G401 (cell line): ENCODE data around the gene BMP7. TPM values are rescaled to one million over a fixed set of nuclear protein-coding genes. Genes with fewer than 3 reads are reported as not detected.

Source experiments
- DNase-seq: peaks from one replicate; pipeline ENCODE4 v3.0.0-alpha.2; 2015; ENCODE audit warnings: low spot score
- in situ Hi-C: cut with HindIII; loops from 2 replicates; pipeline ENCODE4 v1.10.0; 2016; ENCODE audit warnings: low sequenced_read_pairs, mixed read lengths
- total RNA-seq: library from RNA; depleted of rRNA; stranded (reverse); fragments of >200 nt; shearing (Covaris generic); gene quantifications from 2 replicates; pipeline ENCODE4 v1.2.3, GENCODE V29; 2014; rRNA removed

The BMP7 gene
- total RNA-seq, 1 experiment from 2014 or later, result 81.3 TPM

GRCh38 chr20:57128044-57128757 lies 138.2 kb downstream of the BMP7 start:
- DNase-seq, result peak; percentile 7
- in situ Hi-C loops, result no loop called here

GRCh38 chr20:57126481-57127092 lies 139.9 kb downstream of the BMP7 start:
- DNase-seq, result no peak
- in situ Hi-C loops, result no loop called here

- DNase-seq, result no peak
- in situ Hi-C loops, result no loop called here
Observed at GRCh38 chr20:57124800-57125517, 141.5 kb downstream of the BMP7 start.

DNA sequence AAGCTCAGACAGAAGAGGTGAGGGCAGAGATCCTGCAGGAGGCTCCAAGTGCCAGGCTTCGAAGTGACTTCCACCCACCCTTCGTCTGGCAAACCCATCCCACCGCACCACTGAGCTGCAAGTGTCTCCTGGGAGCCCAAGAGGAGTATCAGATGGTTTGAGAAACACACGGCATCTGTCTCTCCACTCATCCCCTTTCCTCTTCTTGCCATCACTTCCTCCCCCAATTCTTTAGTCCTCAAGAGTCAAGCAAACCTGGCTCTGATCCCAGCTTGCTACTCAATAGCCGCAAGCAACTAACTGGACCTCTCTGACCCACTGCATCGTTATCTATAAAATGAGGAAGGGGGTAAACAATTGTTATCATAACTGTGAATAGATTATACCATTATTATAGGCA lies 142.1 kb downstream of the BMP7 start:
- no peak for DNase-seq
- in situ Hi-C loops, result no loop called here

GRCh38 chr20:57123504-57123903 lies 142.9 kb downstream of the BMP7 start:
- in situ Hi-C loops, result no loop called here
- DNase-seq, result no peak

DNA sequence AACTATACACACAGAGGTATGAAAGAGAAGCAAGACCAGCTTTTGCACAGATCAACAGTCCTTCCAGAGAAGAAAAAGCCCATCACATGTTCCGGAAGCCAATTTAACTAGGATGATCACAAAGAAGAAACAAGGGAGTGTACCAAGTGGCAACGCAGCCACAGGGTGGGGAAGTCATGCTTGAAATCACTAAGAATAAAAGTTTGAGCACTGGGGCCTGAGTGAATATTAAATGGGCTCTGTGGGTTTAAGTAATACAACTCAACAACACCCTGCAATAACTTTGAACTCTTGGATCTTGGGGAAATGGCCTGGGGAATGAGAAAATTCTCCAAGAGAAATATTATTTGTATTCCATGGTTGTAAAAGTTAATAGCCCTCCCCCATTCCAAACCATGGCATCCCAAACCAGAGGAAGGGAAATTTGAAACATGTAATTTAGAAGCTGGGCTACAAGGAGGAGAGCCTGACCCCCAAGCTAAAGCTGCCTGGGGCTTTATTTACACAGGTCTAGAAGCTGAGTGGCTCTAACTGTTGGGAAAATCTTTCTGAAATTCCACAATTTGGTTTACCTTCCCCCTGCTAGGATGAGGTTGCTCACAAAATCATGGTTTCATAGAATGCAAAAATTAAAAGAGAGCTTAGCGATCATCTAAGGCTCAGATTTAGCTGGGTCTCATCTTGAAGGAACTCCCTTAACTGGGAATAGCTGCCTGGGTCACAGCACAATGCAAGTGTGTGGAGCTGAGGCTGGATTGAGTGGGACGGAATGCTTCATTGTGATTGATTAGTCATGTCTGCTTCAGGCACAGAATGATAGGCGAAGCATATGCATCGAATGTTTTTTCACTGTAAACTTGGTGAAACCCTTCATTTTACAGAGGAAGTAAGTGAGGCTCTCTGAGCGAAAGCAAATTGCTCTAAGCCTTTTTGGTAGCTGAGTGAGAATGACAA lies 143.6 kb downstream of the BMP7 start:
- in situ Hi-C loops, result no loop called here
- DNase-seq, result no peak

- in situ Hi-C loops, result no loop called here
- DNase-seq, result no peak
Observed at GRCh38 chr20:57118964-57119363, 147.5 kb downstream of the BMP7 start.

Other genes starting within 250 kb of the BMP7 start
- not detected in 2 replicates for gene SPO11, start 63.2 kb upstream of the BMP7 start, total RNA-seq
- 77.4 and 81.3 TPM in 2 replicates for gene RAE1, start 84.6 kb upstream of the BMP7 start, total RNA-seq
- gene RBM38, start 124.8 kb upstream of the BMP7 start, total RNA-seq, result 74.9 and 101 TPM in 2 replicates